Stimulated activated CD8-positive, alpha-beta memory T cell treated with anti-CD3 and anti-CD28 coated beads, Interleukin-15, amount 100 ng/mL, for 24 hours (primary cell): ENCODE measurements around the gene STRIP1.
"Not testable (repeated sequence)": the region's sequence is repeated elsewhere in the genome, so short reads cannot be mapped to it uniquely, and the experiment has no call there.

Experiments used
- DNase-seq: peaks from one replicate; pipeline ENCODE4 v3.0.0-alpha.2; 2020; ENCODE audit warnings: low read depth

Gene STRIP1

DNA sequence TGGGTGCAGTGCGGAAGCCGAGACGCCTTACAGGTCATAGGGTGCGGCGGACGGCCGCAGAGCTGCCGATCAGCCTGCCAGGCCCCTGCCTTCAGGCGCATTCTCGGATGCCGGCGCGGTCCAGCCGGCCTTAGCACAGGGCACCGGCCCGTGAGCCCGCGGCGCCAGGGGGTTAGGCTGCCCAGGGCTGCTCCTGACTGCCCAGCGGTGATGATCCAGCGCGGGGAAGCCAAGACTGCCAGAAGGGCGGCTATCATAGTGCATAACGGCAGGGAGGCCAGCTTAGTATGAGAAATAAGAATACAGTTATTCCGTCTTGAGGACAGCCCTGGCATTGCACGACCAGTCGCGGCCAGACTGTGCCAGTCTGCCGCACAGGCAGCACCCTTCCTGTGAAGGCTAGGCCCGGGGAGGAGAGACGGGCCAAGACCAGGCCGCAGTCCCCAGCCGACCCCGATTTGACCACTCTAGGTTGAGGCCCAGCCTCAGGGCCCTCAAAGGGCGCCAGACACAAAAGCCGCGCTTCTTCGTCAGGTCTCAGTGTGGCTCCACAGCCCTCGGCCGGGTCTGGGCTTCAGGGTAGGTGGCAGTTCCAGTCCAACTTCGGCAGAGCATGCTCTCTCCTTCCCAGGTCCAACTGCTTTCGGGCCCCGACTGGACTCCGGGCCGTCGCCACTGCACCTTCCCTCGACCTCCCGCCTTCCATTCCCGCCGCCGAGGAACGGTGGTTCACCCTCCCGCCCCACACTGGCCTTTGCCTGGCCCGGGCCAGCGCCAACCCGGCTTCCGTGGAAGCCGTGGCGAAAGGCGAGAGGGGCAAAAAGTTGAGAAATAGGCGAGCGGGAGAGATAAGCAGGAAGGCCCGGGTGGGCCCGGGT is 35.2 kb downstream of the STRIP1 start:
- DNase-seq, result no peak

DNA sequence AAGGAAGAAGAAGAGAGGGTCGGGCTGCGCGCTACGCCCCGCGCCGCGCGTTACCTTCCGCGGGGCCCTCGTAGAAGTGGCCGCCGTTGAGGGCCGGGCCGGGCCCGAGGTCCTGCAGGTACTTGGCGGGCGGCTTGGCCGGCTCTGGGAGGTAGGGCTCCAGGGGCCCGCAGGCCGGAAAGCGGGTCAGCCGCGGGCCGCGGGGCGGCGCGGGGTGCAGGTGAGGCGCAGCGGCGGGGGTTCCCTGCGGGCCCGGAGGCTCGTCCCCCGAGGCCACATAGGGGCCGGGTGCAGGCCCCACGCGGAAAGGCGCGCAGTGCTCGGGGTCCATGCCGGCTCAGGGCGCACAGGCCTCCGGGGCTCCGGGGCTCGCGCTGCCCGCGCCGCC is 35.9 kb downstream of the STRIP1 start:
- DNase-seq, result no peak

DNA sequence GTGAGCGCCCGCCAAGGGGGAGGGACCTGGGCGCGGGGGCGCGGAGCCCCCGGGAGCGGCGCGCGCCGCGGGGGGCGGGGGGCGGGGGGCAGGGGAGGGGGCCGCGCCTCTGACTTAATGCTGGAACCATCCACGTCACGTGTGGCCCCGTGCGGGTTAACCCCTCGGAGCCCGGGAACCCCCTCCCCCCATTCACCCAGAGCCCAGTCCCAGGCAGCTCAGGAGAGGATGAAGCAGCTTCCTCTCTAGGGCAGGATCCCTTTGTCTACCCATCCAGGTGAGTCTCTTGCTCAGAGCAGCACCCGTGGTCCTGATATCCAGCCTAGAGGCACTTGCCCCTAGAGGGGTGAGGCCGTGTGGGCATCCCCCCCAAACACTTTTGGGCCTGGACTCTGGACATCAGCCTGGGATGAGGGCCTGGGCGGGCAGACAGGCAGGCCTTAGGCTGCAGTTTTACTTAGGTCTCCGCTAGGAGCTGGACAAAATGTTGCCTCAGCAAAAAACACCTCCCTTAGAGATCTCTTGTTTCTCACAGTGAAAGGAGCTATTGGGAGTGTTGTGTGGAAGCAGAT is 36.3 kb downstream of the STRIP1 start, which contains the start of gene ALX3:
Gene ALX3, minus strand, starts transcription at position 2 of the 572 bp plus-strand sequence. CDS start 60 bp downstream, outside the sequence.
- DNase-seq, result no peak

DNA sequence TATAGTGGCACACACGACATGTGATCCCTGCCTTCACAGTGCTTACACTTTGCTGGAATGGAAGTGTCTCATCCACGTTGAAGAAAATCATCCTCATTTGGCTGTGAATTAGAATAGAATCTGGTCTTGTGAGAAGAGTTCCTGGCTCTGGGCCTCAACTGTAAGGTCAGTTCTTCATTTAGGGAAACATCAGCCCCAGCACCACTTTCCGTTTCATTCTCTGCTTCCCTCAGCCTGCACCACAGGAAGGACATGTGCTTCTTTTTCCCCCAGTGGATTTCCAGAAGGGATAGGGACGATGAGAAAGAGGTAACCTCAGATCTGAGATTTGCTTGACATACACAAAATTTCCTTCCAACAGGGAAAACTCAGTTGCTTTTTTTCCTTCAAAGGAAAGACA is 39.7 kb downstream of the STRIP1 start:
- no peak for DNase-seq

DNA sequence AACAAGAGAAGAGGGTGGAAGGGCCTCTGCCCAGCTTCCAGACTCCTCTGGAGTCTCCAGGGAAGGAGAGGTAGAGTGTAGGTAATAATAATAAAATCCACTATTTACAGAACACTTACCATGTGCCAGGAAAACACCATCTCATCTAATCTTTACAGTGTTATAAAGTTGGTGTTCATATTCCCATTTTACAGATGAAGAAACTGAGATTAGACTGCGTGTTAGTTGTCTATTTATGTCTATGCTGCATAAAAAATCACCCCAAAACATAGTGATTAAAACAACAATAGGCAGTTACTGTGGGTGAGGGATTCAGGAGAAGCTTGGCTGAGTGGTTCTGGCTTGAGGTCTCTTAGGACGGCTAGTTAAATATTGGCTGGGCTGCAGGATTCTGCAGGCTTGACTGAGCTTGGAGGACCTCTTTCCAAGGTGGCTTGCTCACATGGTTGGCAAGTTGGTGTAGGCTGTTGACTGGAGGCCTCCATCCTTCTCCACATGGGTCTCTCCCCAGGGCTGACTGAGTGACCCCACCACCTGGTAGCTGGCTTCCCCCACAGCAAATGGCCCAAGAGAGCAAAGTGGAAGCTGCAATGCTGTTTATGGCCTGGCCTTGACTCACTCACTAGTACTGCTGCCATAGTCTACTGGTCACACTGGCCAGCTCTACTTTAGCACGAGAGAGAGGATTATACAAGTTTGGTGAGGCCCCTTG is 42.5 kb downstream of the STRIP1 start:
- no peak for DNase-seq

DNA sequence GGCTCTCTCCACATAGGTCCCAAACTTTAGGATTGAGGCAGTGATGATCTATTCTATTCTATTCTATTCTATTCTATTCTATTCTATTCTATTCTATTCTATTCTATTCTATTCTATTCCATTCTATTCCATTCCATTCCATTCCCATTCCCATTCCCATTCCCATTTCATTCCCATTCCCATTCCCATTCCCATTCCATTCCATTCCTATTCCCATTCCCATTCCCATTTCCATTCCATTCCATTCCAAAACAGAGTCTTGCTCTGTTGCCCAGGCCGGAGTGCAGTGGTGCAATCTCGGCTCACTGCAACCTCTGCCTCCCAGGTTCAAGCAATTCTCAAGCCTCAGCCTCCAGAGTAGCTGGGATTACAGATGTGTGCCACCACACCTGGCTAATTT is 45.6 kb downstream of the STRIP1 start:
- DNase-seq, result not testable (repeated sequence)

DNA sequence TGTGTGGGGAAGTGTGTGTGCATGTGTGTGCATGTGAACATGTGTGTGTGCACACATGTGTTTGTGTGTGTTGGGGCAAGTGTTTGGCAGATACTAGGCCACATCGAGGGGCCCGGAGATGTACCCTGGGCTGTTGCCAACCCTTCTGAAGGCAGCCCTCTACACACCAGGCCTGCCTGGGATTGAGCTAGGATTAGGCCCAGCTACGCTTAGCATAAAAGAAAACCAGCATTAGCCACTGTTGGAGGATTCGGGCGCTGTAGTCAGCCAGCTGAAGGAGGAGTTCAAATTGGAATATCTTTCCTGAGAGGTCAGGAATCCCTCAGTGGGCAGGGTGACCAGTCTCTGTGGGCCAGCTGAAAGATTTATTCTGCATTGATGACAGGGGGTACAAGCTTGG is 46.6 kb downstream of the STRIP1 start:
- DNase-seq, result no peak

DNA sequence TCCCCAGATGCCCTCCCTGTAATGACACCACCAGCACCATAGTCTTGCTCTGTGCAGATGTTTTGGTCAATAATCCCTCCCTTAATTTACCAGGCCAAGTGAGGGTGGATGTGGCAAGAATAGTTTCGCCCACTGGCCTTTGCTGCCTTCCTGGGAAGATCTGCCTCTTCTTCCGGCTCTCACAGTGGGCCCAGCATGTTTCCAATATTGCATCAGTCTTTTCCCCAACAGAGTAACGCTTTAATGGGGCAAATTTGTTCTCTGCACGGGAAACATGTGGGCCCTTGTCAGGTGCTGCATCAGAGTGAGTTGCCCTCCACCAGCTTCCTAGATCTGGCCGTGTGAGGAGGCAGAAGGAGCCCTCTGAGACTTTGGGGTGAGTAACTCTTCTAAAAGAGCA is 48.1 kb downstream of the STRIP1 start:
- DNase-seq, result no peak

DNA sequence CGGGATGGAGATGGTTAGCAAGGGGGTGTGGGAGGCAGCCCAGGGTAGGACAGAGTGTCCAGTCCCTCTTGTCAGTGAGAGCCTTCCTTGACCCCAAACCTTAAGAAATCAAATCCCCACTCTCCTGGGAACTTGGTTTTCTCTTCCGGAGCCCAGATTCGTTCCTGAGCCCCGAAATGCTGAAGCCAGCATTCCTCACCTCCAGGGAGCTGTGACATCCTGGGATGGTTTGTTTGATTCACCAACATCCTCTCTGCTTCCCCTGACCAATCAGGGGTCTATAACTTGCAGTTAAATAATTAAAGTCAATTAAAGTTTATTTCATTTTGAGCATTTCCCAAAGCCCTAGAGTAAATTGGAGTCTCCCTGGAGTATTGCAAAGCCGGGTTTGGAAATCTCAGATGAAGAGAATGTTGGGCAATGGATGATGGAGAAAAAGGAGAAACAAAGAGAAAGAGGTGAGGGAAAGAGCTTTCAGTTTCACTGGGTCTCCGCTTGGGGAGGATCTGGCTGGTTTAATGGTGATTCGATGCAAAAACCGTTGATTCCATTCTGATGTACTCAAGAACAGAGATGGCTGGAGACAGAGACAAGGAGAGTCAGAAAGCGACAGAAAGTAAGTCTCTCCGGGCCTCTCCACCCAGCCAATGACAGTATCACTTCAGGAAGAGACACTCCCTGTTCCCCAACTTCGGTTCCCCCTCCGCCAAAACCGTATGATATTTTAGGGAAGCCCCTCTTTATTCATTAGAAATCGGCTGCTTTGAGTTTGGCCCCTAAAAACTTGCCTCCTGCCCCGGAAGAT is 48.8 kb downstream of the STRIP1 start:
- no peak for DNase-seq

DNA sequence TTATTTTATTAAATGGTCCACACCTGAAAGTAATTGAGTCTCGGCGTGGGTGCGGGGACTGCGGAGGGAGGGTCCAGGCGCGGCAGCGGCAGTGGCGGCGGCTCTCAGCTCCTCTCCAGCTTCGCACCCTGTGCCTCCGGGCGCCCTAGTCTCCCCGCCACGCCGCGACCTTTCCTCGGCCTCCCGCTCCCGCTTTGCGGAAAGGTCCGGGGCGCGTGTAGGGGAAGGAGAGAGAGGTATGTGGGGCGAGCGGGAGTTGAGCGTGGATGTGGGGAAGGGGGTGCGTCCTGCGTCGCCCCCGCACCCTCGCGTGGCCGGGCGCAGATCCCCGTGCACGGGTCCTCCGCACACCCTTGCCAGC is 49.4 kb downstream of the STRIP1 start:
- DNase-seq, result no peak

DNA sequence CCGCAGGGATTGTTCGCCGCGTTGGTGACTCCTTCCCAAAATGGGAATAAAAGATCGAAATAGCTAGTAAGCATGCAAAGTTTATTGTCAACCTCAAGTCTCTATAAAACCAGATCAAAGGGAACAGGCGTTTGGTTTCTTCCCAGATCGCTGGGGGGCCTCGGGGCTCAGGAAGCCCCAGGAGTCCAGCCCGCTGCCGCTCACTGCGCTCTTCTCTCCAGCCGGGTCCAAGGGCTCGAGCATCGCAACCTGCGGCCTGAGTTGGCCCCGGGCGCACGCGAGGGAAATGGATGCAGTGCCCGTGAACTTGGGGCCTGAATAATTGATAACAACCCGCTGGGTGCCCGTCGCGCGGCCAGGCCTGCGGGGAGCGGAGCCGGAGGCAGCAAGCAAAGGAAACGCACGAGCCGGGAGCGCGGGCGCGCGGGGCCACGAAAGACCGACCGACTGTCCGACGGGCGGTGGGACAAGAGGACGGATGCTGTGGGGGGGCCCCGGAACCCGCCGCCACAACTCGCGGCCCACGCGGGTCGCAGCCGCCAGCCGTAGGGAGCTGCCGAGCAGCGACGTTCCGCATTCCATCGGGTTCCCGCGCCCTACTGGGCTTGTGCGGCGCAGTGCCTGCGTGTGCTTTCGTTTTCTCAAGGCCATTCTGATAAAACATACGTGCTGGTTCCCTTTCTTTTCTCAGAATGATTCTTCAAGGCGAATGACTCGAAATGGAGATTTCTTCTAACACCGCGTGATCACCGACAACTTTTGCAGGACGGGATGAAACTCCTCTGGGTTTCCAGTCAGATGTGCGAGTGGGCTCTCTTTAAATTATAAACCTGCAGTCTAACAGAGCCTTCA is 50.0 kb downstream of the STRIP1 start:
- DNase-seq, result no peak

DNA sequence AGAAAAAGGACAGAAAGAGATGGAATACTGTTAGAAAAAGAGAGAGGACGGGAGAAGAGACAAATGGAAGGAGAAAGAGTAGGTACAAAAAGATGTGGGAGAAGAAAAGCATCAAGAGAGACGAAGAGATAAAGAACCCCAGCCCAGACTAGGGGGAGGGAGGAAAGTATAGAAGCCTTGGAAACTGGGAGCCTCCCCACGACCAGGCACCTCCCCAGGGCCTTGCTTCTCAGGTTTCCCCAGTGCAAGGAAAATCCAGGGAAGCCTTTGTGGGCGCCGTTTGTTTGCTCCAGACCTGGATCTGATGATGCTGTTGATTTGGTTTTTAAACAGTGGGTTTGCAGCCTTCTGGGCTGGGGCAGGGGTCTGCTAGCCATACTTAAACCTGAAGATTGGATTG is 51.2 kb downstream of the STRIP1 start:
- no peak for DNase-seq

DNA sequence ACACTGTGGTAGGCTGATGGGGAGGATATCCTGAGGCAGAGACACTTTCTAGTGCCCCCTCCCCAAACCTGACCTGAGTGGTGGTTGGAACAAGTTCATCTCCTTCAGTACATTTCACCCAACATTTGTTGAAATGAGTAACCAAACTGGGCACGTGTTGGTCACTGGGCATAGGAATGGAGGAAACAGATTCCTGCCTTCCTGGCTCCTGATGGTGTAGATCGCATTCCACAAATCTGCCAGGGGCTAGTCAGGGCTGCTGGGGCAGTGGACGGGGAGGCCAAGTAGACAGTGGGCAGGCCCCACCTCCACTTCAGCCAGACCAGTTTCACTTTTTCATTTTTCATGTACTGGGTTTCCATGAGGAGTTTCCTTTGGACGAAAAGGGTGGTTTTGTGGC is 52.5 kb downstream of the STRIP1 start:
- DNase-seq, result no peak

DNA sequence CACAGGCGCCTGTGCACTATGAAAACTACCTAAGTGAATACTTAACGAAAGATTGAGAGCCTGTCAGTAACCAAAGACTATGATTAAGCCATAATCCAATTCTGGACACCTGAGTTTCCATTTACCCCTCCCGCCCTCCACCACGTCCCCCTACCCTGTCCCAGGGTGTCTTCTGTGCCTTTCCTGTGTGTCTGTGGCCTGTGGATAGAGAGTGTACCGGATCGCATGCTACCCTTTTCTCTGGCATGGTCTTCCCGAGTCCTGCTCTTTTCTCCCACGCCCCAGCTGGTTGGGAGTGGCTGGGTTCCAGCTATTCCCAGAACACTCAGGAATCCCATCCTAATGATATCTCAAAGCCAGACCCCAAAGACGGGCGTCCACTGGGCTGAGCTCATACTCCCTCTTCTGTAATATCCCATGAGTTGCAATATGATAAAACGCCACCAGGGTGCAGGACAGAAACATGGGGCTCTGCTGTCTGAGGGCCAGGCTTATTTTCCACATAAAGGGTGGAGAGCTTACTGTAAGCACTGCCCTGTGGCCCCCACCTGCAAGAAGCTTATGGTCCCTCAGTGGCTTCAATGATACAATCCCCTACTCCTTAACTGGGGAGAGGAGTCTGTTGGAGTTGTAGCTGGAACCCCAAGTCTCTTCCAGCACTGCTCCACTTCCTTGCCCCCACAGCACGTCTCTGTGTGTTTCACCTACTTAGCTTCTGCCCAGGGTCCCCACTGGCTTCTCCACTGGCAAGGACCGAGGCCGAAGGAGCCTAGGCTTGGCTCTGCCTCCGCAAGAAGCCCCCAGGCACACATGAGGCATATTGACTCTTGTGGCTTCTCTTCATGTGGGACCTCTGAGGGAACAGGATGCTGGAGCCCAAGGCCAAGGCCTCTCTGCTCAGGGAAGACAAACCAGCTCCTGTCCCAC is 53.7 kb downstream of the STRIP1 start:
- no peak for DNase-seq

DNA sequence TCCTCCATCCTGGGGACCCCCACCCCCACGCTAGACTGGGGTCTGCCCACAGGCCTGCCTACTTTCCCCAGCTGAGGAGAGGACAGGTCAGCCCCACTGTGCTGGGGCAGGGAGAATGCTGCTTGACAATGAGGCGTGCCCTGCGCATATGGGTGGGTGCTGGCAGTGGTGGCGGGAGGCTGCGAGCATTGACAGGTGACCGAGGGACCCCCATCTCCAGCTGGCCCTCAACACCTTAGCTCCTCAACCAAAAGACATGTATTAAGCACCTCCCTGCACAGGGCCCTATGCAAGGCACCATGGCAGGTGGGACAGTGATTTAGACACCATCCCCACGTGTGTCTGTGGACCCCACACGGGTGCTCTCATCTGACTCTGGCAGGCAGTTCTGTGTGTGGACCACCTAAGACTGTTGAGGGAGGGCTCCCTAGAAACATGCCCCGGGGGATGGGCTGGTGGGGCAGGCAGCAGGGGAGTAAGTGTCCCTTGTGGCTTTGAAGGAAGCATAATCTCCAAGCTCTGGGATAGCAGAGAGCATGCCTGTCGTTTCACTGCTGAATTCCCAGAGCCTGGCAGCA is 54.4 kb downstream of the STRIP1 start:
- DNase-seq, result no peak

DNA sequence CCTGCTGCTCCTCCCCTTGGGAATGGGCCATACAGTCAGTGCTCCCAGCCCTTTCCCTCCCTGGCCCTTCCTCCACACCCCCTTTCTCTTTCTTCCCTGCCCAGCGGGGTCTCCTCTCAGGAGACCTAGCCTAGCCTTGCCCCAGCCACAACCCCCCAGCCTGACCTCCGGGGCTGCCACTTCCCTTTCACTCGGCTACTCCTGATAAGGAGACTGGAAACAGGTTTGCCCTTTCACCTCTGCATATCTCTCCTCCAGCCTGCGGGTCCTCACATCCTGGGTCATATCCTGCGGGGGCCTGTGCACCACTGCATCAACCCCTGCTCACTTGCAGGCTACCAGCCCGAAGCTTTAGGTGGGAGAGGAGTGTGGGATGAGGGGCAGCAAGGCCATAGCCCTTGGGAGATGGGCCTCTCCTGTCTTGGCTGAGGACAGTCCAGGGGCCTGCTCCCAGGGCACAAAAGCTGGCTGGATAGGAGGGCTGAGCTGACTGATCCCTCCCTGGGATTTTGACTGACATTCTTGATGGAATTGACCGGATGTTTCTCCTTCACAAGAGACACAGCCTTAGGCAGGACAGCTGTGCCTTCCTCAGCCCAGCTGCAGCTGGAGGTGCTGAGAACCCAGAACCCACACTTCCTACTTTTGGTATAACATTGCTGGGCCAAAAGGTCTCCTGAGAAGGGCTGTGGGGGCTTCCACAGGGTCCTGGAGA is 55.3 kb downstream of the STRIP1 start:
- DNase-seq, result no peak

DNA sequence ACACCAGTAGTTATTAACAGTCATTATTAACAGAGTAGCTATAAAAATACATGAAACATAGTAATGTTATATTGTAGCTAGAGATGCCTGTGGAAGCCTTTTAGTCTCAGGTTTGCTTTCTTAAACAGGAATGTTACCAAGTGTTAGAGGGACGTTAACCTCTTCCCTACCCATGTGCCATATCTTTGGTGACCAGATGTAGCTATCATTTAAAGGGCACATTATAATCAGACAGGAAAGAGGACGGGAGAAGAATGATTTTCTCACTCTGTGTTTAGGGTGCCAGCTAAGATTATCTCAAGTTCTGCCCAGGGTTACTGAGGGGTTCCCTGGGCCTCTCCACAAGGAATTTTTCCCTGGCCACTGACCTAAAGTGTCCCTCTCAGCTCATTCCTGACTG is 57.0 kb downstream of the STRIP1 start:
- DNase-seq, result no peak

DNA sequence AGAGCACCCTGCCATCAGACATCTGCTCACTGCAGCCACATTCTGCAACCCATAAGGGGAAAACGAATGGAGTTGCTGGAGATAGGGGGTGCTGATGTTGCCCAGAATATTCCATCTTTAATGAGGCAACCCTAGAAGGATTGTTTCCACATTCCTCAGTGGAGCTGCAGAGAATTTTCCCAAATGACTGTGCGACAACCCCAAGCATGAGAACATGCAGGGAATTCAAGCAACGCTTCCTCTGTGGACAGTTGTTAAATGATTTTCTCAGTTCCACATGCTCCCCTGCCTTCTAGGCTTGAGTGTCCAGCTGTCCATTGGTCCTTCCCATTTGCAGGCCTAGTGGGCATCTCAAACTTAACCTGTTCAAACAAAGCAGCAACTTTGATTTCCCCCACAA is 57.4 kb downstream of the STRIP1 start:
- no peak for DNase-seq

DNA sequence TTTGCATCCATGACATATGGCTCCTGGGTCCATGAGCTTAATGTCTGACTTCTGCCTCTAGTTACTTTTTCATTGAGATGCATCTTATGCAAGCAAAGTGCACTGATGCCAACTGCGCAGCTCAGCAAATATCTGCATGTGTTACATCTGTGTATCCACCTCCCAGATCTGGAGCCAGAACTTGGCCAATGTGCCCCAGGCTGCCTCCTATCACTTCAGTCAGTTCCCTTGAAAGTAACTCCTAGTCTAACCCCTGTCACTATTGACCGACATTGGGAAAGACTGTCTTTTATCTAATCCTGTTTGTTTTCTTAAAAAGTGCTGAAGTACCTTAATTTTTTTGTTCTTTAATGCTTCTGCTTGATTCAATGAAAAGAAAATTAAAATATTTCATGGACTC is 58.6 kb downstream of the STRIP1 start:
- DNase-seq, result no peak
